Mucosa of stomach (tissue), 1 donor: Measurements from ENCODE around the gene FAM32A.

ENCODE experiments used
- H3K27me3 ChIP-seq: one replicate; pipeline ENCODE4 v1.7.0; 2013; ENCODE audit warnings: mild to moderate bottlenecking, low read length; ENCODE audit not compliant: control insufficient read depth, insufficient read depth
- H3K36me3 ChIP-seq: one replicate; pipeline ENCODE4 v1.7.0; 2013; ENCODE audit warnings: low read length; ENCODE audit not compliant: control insufficient read depth, insufficient read depth
- H3K4me1 ChIP-seq: one replicate; pipeline ENCODE4 v1.7.0; 2013; ENCODE audit warnings: mild to moderate bottlenecking, low read length; ENCODE audit not compliant: control insufficient read depth, insufficient read depth
- H3K4me3 ChIP-seq: one replicate; pipeline ENCODE4 v1.7.0; 2013; ENCODE audit warnings: low read length
- H3K9ac ChIP-seq: one replicate; pipeline ENCODE4 v1.7.0; 2013; ENCODE audit warnings: mild to moderate bottlenecking, low read length, moderate library complexity
- H3K9me3 ChIP-seq: one replicate; pipeline ENCODE4 v1.7.0; 2013; ENCODE audit warnings: mild to moderate bottlenecking, low read length, moderate library complexity; ENCODE audit not compliant: control insufficient read depth
- donor health status: Pancreatic carcinoma.

The FAM32A gene

DNA sequence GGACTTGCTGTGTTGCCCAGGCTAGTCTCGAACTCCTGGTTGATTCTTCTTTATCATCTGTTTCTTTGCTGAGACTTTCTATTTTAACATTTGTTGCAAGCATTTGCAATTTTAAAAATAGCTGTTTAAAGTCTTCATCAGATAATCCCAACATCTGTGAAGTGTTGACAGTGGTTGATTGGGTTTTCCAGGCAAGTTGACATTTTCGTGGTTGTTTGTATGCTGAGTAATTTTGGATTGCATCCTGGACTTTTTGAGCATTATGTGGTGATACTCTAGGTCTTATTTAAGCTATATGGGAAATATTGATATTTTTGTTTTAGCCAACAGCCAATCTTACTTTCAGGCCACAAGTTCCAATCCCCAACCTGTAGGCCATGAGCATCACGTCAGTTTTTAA lies 37.6 kb downstream of the FAM32A start:
- no peak overlapping the region for H3K4me3 ChIP-seq
- no peaks in the 10 kb centered on the region for H3K4me1 ChIP-seq
- peaks cover 39% of the 10 kb centered on the region for H3K36me3 ChIP-seq
- no peak overlapping the region for H3K9ac ChIP-seq
- H3K27me3 ChIP-seq, result no peaks in the 10 kb centered on the region
- peaks cover 9% of the 10 kb centered on the region for H3K9me3 ChIP-seq

GRCh38 chr19:16223746-16224145 lies 38.5 kb downstream of the FAM32A start:
- Histone ChIP-seq H3K9ac (no peak overlapping the region), H3K4me1 (no peaks in the 10 kb centered on the region), H3K36me3 (peaks cover 45% of the 10 kb centered on the region), H3K9me3 (peaks cover 9% of the 10 kb centered on the region), H3K27me3 (no peaks in the 10 kb centered on the region), H3K4me3 (no peak overlapping the region)

GRCh38 chr19:16224293-16225045 lies 39.3 kb downstream of the FAM32A start:
- no peaks in the 10 kb centered on the region for H3K4me1 ChIP-seq
- H3K27me3 ChIP-seq, result no peaks in the 10 kb centered on the region
- no peak overlapping the region for H3K4me3 ChIP-seq
- H3K9ac ChIP-seq, result no peak overlapping the region
- H3K36me3 ChIP-seq, result peaks cover 45% of the 10 kb centered on the region
- peaks cover 9% of the 10 kb centered on the region for H3K9me3 ChIP-seq

DNA sequence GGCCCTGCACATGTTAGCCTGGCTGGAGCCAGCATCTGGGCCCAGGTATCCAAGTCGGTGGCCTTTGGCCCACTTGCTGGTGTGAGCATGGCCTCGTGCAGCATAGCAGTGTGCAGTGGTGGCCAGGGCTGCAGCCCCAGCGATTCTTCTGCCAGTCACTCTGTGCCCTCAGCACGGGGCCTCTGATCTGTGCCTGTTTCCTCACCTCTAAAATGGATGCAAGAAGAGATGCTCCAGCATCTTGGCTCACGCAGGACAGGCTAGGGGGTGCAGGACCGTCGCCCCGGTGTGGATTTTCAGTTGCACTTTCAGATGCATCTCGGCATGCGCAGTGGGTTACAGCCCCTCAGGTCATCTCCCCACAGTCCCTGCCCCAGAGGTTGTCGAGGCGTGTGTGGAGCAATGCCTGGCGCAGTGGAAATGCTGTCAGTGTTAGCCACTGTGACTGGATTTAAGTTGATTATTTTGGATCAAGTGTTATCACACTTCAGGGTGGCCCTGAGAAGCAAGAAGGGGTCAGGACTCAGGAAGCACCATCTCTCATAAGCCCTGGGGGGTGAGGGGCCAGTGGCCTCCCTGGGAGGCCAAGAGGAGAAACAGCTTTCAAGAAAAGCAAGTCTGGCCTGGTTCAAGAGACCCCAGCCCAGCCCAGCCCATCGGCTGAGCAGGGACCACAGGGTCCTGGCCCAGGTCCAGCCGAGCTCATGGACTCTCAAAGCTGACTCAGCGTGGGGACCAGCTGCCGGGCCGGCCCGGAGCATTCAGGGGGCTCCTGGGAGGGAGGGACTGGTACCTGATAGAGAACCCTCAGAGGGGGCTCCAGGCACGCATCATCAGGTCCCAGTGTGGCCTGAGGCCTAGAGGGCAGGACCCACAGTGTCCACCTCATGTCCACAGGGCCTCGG lies 40.3 kb downstream of the FAM32A start:
- Histone ChIP-seq H3K36me3 (peaks cover 45% of the 10 kb centered on the region), H3K9me3 (peaks cover 2% of the 10 kb centered on the region), H3K4me3 (no peak overlapping the region), H3K4me1 (no peaks in the 10 kb centered on the region), H3K27me3 (no peaks in the 10 kb centered on the region), H3K9ac (no peak overlapping the region)

DNA sequence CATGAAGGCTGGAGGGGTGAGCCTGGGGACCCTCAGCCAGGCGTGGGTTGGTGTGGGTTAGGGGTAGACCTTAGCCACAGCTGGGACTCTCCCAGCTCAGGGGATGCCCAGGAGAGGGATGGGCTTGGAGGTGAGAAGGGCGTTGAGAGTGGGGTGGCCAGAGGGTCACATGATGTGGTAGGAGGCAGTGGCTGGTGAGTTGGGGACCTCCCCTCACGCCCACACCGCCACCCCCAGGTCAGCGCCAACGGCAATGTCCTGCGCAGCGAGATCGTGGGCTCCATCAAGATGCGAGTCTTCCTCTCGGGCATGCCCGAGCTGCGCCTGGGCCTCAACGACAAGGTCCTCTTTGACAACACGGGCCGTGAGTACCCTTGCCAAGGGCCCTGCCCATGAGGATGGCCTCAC lies 41.0 kb downstream of the FAM32A start:
- Histone ChIP-seq H3K36me3 (peaks cover 45% of the 10 kb centered on the region), H3K9me3 (no peaks in the 10 kb centered on the region), H3K4me1 (no peaks in the 10 kb centered on the region), H3K27me3 (no peaks in the 10 kb centered on the region), H3K4me3 (no peak overlapping the region), H3K9ac (no peak overlapping the region)

DNA sequence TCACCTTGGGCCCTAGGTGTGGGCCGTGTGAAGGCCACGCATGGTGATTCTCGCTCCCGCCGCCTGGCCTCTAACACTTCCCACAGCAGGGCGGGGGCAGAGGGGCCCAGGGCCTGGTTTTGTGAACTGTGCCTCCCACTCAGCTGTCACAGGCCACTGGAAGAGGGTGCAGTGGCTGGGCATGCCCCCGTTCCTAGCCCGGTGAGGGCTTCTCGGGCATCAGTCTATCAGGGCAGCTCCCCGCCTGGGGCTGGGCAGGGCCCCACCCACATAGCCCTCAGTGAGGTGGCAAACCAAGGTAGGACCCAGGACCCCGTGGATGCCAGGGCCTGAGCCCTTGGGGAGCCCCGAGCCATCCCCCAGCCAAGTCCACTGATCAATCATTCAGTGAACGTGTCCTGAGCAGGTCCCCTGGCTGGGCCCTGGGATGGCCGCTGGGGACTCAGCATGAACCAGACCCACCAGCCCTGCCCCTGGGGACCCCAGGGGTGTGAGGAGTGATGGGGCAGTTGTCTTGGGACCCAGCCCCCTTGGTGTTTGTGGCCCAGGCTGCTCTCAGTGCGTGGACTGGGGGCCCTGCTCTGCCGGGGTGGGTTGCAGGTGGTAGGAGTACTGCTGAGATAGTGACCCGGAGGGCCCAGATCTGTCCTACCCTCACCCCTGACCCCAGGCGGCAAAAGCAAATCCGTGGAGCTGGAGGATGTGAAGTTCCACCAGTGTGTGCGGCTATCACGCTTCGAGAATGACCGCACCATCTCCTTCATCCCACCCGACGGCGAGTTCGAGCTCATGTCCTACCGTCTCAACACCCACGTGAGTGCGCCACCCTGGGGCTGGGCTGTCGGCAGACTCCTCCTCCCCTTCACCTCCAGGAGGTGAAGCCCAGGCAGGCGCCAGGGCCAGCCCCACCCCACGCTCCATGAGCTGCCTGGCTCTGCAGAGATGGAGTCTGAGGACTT lies 41.9 kb downstream of the FAM32A start:
- H3K27me3 ChIP-seq, result no peaks in the 10 kb centered on the region
- H3K9me3 ChIP-seq, result no peaks in the 10 kb centered on the region
- no peak overlapping the region for H3K9ac ChIP-seq
- H3K4me3 ChIP-seq, result no peak overlapping the region
- peaks cover 45% of the 10 kb centered on the region for H3K36me3 ChIP-seq
- H3K4me1 ChIP-seq, result no peaks in the 10 kb centered on the region

DNA sequence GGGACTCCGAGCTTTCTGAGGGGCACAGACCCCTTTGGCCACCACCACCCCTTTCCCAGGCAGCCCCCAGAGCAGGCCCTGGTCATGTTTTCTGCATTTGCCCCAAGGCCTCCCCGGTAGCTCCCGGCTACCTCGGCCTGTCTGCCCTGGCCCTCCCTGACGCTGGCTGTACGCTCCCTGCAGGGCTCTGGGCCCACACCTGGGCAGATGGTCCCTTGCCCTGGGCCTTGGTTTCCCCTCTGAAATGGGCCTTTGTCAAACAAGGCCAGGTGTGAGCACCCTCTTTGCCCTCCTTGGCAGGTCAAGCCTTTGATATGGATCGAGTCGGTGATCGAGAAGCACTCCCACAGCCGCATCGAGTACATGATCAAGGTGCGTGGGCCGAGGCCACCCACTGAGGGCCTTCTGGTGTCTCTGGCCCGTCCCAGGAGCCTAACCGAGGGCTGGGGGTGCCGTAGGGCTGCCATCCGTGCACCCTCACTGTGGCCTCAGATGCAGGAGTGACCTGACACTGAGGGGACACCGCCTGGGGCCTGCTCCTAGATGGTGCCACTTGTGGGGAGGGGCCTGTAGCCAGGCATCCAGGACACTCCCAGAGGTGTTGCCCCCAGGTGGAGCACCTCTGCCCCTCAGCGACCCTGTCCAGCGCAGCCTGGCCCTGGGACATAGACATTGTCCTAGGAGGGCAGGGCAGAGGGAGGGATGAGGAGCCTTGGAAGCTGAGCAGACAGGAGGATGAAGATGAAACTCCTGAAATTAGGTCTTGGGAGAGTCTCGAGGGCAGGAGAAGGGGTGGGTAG lies 42.8 kb downstream of the FAM32A start:
- Histone ChIP-seq H3K27me3 (no peaks in the 10 kb centered on the region), H3K4me3 (no peak overlapping the region), H3K9me3 (no peaks in the 10 kb centered on the region), H3K9ac (no peak overlapping the region), H3K36me3 (peaks cover 43% of the 10 kb centered on the region), H3K4me1 (no peaks in the 10 kb centered on the region)

- H3K9ac ChIP-seq, result no peak overlapping the region
- no peak overlapping the region for H3K4me3 ChIP-seq
- no peaks in the 10 kb centered on the region for H3K27me3 ChIP-seq
- peaks cover 40% of the 10 kb centered on the region for H3K36me3 ChIP-seq
- H3K4me1 ChIP-seq, result no peaks in the 10 kb centered on the region
- H3K9me3 ChIP-seq, result no peaks in the 10 kb centered on the region
These were observed 43.6 kb downstream of the FAM32A start for GRCh38 chr19:16228637-16229321.

GRCh38 chr19:16229322-16229641 lies 44.1 kb downstream of the FAM32A start:
- Histone ChIP-seq H3K27me3 (no peaks in the 10 kb centered on the region), H3K4me1 (no peaks in the 10 kb centered on the region), H3K36me3 (peaks cover 37% of the 10 kb centered on the region), H3K4me3 (no peak overlapping the region), H3K9me3 (no peaks in the 10 kb centered on the region), H3K9ac (no peak overlapping the region)

DNA sequence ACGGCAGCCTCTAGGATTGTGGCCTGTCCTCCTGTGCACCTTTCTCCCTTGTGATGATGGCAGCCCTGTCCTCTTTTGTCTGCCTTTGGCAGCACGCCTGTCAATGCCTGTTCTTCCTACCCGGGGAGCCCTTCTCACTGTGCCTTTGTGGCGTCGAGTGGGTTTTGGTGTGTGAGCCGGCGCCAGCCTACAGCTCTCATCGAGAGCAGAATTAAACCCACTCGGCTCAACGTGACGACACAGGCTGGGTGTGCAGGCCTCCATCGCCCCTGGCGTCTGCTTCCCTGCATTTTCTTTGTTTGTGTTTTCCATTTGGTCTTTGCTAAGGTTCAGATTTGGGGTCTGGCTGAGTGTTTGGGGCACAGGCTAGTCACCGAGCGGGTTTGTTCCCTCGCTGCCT lies 46.9 kb downstream of the FAM32A start:
- H3K4me1 ChIP-seq, result no peaks in the 10 kb centered on the region
- no peak overlapping the region for H3K4me3 ChIP-seq
- no peak overlapping the region for H3K9ac ChIP-seq
- peaks cover 13% of the 10 kb centered on the region for H3K36me3 ChIP-seq
- no peaks in the 10 kb centered on the region for H3K27me3 ChIP-seq
- H3K9me3 ChIP-seq, result no peaks in the 10 kb centered on the region

- Histone ChIP-seq H3K36me3 (peaks cover 8% of the 10 kb centered on the region), H3K9me3 (no peaks in the 10 kb centered on the region), H3K4me1 (no peaks in the 10 kb centered on the region), H3K4me3 (no peak overlapping the region), H3K9ac (no peak overlapping the region), H3K27me3 (no peaks in the 10 kb centered on the region)
These were observed 47.4 kb downstream of the FAM32A start for GRCh38 chr19:16232568-16232967.
